NCI-H345 treated with DMSO at 0.1 percent for 48 hours (cell line): ENCODE data around the gene BRD4.

Source experiments
- DNase-seq: peaks from one replicate; lab custom pipeline; 2025; ENCODE audit not compliant: unreplicated experiment; lab: John Stamatoyannopoulos, UW

BRD4 gene

GRCh38 chr19:15268192-15268927 is 64.0 kb downstream of the BRD4 start:
- no peak for DNase-seq

GRCh38 chr19:15266683-15267082 is 65.7 kb downstream of the BRD4 start:
- no peak for DNase-seq

- DNase-seq: no peak
Measured at GRCh38 chr19:15265850-15266248, 66.5 kb downstream of the BRD4 start.

GRCh38 chr19:15265214-15265849 is 67.0 kb downstream of the BRD4 start:
- DNase-seq: no peak

GRCh38 chr19:15264933-15265206 is 67.5 kb downstream of the BRD4 start:
- DNase-seq: no peak

- DNase-seq: no peak
Measured at GRCh38 chr19:15264061-15264932, 68.0 kb downstream of the BRD4 start.

- DNase-seq: no peak
Measured at GRCh38 chr19:15263361-15263985, 68.9 kb downstream of the BRD4 start.

GRCh38 chr19:15262011-15262410 is 70.3 kb downstream of the BRD4 start:
- no peak for DNase-seq

- no peak for DNase-seq
Measured at GRCh38 chr19:15260939-15261338, 71.4 kb downstream of the BRD4 start.

GRCh38 chr19:15259907-15260306 is 72.4 kb downstream of the BRD4 start:
- no peak for DNase-seq

GRCh38 chr19:15257782-15258181 is 74.6 kb downstream of the BRD4 start:
- no peak for DNase-seq

- DNase-seq: no peak
Measured at GRCh38 chr19:15256708-15257331, 75.5 kb downstream of the BRD4 start.

- DNase-seq: no peak
Measured at GRCh38 chr19:15255359-15255990, 76.9 kb downstream of the BRD4 start.

GRCh38 chr19:15254547-15254946 is 77.8 kb downstream of the BRD4 start:
- DNase-seq: no peak

- DNase-seq: no peak
Measured at GRCh38 chr19:15253513-15253912, 78.8 kb downstream of the BRD4 start.

GRCh38 chr19:15253061-15253460 is 79.3 kb downstream of the BRD4 start:
- DNase-seq: no peak

- DNase-seq: no peak
Measured at GRCh38 chr19:15252398-15253018, 79.8 kb downstream of the BRD4 start.

GRCh38 chr19:15251749-15252397 is 80.5 kb downstream of the BRD4 start:
- no peak for DNase-seq

- DNase-seq: no peak
Measured at GRCh38 chr19:15251010-15251748, 81.2 kb downstream of the BRD4 start.
